ENCODE results near the gene LBR.
"Not testable (repeated sequence)": the region's sequence is repeated elsewhere in the genome, so short reads cannot be mapped to it uniquely, and the experiment has no call there.

The LBR gene

GRCh38 chr1:225418059-225418458, 9.8 kb downstream of the LBR start:
- peak; percentile 71 for DNase-seq

GRCh38 chr1:225415967-225416745, 11.7 kb downstream of the LBR start:
- DNase-seq: no peak

- no peak for DNase-seq
Observed at GRCh38 chr1:225415307-225415706, 12.5 kb downstream of the LBR start.

GRCh38 chr1:225413708-225414375, 14.0 kb downstream of the LBR start:
- DNase-seq: no peak

DNA sequence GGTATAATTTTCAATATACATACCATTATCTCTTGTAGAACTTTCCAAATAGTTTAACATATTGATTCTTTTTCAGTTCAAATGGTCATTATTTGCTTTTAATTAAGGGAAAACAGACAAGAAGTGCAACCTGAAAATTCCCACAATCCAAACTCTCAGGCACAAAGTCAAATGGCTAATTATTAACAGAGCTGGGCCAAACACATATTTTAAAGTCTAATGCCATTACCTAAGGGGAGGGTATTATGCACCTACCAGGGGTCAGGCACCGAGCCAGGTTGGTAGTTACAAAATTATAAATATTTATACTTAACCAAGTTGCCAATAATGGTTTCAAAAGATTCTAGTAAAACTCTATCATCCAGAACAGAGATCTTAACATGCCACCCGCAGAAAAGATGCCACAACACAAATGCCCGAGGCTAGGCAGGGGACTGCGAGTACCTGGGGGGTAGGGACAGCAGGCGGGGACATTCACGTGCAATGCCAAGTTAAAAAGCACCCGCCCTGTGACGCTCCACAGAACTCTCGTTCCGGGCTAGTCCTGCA, 15.0 kb downstream of the LBR start:
- DNase-seq: no peak

- DNase-seq: no peak
Observed at GRCh38 chr1:225412321-225412720, 15.5 kb downstream of the LBR start.

DNA sequence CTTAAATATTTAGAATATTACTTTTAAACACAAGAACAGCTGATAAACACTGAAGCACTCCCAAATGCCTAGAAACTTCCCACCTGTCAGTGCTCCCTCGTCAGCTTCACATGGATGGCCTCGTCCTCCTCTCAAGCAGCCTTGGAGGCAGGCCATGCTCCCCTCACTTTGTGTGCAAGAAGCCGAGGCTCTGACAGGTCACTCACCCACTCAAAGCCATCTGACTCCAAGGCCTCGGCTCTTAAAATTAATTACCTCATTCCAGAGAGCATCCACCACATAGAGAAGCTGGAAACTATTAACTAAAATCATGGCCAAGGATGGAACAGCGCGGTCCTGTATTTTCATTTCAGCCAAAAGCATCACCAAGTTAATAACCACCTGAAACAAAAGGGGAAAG, 17.8 kb downstream of the LBR start:
- DNase-seq: no peak

DNA sequence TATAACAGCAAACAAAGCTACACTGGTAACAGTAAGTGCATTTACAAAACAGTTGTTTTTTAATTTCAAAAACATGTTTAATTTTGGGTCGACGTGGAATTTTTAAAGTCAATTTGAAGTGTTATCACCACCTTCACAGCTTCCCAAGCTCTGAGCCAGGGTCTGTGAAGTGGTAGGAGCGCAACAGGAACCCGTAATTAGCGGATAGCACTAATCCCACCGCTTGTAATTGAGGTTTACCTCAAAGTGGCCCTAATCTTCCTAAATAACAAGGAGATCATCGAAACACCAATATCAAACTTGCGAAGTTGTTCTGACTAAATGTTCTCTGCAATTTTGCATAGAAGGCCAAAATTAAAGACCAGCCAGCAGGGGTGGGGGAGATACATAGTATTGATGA, 18.8 kb downstream of the LBR start:
- DNase-seq: no peak

GRCh38 chr1:225408249-225408648, 19.6 kb downstream of the LBR start:
- no peak for DNase-seq

DNA sequence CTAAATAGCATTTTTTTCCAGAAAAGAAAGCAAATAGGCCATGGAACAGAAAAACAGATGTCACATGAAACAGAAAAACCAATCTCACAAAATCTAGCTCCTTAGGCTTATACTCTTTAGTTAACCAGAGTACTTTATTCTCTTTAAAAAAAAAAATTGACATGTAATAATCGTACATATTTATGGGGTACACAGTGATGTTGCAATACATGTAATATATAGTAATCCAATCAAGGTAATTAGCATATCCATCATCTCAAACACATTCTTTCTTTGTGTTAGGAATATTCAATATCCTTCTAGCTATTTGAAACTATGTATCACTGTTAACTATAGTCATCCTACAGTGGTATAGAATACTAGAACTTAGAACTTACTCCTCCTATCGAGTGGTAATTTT, 20.1 kb downstream of the LBR start:
- DNase-seq: no peak

- DNase-seq: no peak
Observed at GRCh38 chr1:225406976-225407725, 20.7 kb downstream of the LBR start.

DNA sequence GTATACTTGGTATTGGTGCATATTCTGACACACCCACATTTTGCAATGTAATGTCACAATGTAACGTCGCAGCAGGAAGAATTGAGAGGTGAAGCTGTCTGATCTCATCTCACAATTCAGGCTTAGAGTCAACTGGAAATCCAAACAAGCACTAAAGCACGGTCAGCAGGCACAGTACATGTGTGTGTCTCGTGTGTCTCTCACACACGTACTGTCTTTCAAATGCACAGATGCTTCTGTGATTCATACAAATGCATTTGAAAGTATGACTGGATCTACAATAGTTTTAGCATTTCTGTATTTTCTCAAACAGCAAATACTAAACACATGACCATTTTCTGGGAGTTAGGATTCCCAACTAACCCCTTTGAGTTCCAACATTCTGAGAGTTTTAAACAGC, 26.9 kb downstream of the LBR start:
- no peak for DNase-seq

DNA sequence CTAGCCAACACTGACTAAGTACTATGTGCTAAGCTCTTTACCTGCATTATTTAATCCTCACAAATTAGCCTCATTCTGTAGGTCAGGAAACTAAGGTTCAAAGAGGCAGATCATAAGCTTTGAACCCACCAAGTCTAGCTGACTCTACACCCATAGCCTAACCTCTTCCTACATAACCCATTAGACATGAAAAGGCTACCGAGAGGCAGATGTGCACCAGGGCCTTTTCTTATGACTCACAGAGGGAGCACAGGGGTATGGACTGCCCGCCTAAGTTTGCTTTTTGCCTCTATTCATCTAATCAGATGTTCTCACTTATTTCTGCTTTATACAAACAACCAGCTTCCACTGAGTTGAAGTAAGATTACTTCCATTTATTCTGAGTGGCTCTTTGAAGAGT, 31.5 kb downstream of the LBR start:
- no peak for DNase-seq

GRCh38 chr1:225389843-225390242, 38.0 kb downstream of the LBR start:
- no peak for DNase-seq

DNA sequence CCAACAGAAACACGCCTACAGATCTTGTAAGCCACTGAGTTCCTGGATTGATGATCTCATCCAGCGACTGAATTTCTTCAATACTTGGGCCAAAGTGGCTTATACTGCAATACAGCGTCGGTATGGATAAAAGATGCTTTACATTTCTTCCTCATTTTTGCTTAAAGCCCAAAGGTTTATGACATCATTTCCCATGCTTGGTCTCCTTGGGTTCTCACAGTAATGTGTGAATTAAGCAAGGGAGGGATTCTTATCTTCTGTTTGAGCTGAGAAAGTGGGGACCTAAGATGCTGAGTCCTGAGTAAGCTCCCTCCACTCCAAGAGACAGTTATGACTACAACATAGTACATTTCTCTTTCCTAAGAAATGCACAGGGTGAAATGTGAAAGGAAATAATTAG, 39.5 kb downstream of the LBR start:
- no peak for DNase-seq

DNA sequence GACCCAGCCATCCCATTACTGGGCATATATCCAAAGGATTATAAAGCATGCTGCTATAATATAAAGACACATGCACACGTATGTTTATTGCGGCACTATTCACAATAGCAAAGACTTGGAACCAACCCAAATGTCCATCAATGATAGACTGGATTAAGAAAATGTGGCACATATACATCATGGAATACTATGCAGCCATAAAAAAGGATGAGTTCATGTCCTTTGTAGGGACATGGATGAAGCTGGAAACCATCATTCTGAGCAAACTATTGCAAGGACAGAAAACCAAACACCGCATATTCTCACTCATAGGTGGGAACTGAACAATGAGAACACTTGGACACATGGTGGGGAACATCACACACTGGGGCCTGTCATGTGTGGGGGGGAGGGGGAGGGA, 41.0 kb downstream of the LBR start:
- not testable (repeated sequence) for DNase-seq

- DNase-seq: no peak
Observed at GRCh38 chr1:225380691-225381090, 47.1 kb downstream of the LBR start.

DNA sequence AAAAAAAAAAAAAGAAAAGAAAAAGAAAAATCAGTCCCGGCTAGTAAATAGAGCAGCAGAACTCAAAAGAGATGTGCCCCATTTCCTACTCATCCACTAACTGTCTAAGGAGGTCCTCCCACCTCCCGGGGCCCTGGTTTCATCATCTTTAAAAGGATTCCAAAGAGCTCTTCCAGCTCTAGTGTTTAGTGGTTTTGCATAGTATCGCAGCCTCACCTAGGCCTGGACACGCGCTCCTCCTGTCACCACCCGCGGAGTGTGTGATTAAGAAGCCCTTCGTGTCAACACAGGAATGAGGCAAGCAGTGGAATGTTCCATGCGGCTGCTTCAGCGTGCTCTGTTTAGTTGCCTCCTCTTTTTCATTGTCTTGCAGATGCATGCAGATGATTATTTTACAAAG, 49.0 kb downstream of the LBR start:
- DNase-seq: peak; percentile 14

DNA sequence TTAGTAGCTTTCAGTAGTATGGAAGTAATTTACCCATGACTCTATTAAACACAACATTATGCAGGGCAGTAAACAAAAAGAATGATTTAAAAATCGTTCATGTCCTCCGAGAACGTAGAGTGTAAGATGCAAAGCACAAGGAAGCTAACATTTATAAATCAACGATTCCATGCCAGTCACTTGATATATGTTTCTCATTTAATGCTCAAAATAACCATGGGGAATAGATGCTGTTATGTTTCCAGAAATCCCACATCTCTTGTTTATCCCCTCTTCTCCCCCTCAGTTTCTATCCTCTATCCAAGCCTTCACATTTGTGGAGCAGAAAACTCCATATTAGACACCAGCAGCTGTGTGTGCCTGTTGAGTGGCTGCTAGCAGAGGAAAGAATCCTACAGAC, 52.8 kb downstream of the LBR start:
- no peak for DNase-seq

DNA sequence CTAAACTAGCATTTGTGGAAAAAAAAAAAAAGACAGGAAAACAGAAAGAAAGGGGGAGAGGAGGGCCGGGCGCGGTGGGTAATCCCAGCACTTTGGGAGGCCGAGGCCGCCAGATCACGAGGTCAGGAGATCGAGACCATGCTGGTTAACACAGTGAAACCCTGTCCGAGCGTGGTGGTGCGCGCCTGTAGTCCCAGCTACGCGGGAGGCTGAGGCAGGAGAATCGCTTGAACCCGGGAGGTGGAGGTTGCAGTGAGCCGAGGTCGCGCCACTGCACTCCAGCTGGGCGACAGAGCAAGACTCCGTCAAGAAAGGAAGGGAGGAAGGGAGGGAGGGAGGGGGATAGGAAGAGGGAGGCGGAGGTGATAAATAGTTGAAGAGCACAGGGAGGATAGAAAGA, 54.7 kb downstream of the LBR start:
- DNase-seq: no peak

DNA sequence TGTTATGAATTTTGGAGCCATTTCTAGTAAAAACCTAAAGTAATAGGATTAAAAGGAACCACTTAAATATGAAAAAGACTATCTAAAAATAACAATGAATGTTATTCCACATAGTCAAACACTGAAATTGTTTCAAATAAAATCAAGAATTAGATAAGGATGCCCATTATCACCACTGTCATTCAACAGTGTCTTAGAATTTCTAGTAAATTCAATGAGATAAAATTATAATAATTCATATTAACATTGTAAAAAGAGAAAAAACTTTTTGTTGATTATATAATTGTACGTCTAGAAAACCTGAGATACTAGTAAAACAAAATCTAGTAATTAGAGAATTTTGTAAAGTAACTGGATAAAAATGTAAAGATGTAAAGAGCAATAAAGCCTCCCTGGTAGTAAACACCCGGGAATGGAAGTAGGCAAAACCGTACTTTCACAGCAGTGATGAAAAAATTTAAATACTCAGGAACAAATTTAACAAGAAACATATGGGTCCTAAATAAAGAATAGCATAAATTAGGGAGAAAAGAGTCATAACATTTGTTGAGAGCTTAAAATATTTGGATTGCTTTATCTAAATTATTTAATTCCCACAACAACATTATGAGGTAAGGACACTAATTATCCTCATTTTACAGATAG, 56.4 kb downstream of the LBR start:
- no peak for DNase-seq

GRCh38 chr1:225368036-225368552, 59.7 kb downstream of the LBR start:
- DNase-seq: no peak

- no peak for DNase-seq
Observed at GRCh38 chr1:225366552-225366951, 61.3 kb downstream of the LBR start.
